ENCODE measurements around the gene ZNF12. TPM values are rescaled to one million over a fixed set of nuclear protein-coding genes. Genes with fewer than 3 reads are reported as not detected.

ZNF12 gene
- total and polyA plus RNA-seq, 2 donors (not counting 1 experiment from before 2014, with no cell fraction given) = 6.3 to 41.3 TPM

DNA sequence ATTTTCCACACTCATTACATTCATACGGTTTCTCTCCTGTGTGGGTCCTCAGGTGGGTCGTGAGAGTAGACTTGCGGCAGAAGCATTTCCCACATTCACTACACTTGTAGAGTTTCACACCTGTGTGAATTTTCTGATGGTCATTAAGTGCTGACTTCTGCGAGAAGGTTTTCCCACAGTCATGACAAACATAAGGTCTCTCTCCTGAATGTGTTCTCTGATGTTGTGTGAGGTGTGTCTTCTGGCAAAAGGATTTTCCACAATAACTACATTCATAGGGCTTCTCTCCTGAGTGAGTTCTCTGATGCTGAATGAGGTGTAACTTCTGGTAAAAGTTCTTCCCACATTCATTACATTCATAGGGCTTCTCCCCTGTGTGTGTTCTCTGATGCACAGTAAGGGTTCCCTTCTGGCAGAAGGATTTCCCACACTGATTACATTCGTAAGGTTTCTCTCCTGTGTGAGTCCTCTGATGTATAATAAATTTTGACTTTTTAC lies 15.1 kb downstream of the ZNF12 start:
- Mint-ChIP-seq H3K4me3 (no peak overlapping the region), H3K4me1 (no peaks in the 10 kb centered on the region), H3K27me3 (no peaks in the 10 kb centered on the region), H3K9me3 (ENCODE audit: insufficient read depth) (peaks cover 22% of the 10 kb centered on the region), H3K27ac (no peak overlapping the region)
- H3K27ac ChIP-seq (ENCODE audit: low read length in 2 of 2) = no peak overlapping the region
- TF ChIP-seq, protein P1, sequence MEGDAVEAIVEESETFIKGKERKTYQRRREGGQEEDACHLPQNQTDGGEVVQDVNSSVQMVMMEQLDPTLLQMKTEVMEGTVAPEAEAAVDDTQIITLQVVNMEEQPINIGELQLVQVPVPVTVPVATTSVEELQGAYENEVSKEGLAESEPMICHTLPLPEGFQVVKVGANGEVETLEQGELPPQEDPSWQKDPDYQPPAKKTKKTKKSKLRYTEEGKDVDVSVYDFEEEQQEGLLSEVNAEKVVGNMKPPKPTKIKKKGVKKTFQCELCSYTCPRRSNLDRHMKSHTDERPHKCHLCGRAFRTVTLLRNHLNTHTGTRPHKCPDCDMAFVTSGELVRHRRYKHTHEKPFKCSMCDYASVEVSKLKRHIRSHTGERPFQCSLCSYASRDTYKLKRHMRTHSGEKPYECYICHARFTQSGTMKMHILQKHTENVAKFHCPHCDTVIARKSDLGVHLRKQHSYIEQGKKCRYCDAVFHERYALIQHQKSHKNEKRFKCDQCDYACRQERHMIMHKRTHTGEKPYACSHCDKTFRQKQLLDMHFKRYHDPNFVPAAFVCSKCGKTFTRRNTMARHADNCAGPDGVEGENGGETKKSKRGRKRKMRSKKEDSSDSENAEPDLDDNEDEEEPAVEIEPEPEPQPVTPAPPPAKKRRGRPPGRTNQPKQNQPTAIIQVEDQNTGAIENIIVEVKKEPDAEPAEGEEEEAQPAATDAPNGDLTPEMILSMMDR (IDR thresholded peaks at IDR 0.05) = no peak
- TF ChIP-seq EZH2 (IDR thresholded peaks at IDR 0.05; ENCODE audit: borderline replicate concordance, insufficient read depth, low read depth, low read length, poor library complexity, severe bottlenecking) = no peak
- no peaks in the 10 kb centered on the region for H4K20me1 ChIP-seq (ENCODE audit: control insufficient read depth, insufficient read depth, low read length, poor library complexity, severe bottlenecking)
- H3K27me3 ChIP-seq (replicated peaks in 1 of 4; ENCODE audit: control extremely low read depth in 1 of 4, control insufficient read depth in 3 of 4, insufficient read depth in 4 of 4, low read length in 3 of 4) = no peaks in the 10 kb centered on the region
- peak overlapping the region; percentile 14 for H3K9ac ChIP-seq (ENCODE audit: low read length)
- intact Hi-C loops (cut with micrococcal nuclease) = no loop called here
- no peaks in the 10 kb centered on the region for H3K4me1 ChIP-seq (ENCODE audit: control insufficient read depth in 2 of 2, insufficient read depth in 2 of 2, low read length in 2 of 2)
- no peak overlapping the region for H3K4me2 ChIP-seq (replicated peaks; ENCODE audit: low read depth, low read length, poor library complexity, severe bottlenecking)
- no peaks in the 10 kb centered on the region for H3K79me2 ChIP-seq (ENCODE audit: control insufficient read depth, insufficient read depth, low read length)
- CTCF ChIA-PET = no interaction called here
- H2AFZ ChIP-seq (ENCODE audit: insufficient read depth, low read depth, low read length, poor library complexity, severe bottlenecking) = no peak overlapping the region
- peak overlapping the region in 1 of 5 experiments; percentile 7 for H3K4me3 ChIP-seq (ENCODE audit: control extremely low read depth in 1 of 5, extremely low read depth in 1 of 5, insufficient read depth in 1 of 5, low read depth in 2 of 5, low read length in 4 of 5)
- peaks cover 39 to 81% (median 52%) of the 10 kb centered on the region in 3 donors for H3K9me3 ChIP-seq (ENCODE audit: control extremely low read depth in 1 of 3, control insufficient read depth in 2 of 3, insufficient read depth in 1 of 3, low read length in 2 of 3)
- no peak for ATAC-seq (ENCODE audit: low read depth)
- POLR2A ChIA-PET = no interaction called here
- DNase-seq = no peak
- WGBS (ENCODE audit: insufficient coverage) = no CpG with 5 or more reads among the region's 5 CpGs
- H3K36me3 ChIP-seq (replicated peaks in 1 of 2; ENCODE audit: control extremely low read depth in 1 of 2, control insufficient read depth in 1 of 2, extremely low read depth in 1 of 2, insufficient read depth in 2 of 2, low read length in 1 of 2) = peaks cover 63 to 88% of the 10 kb centered on the region in 2 experiments

DNA sequence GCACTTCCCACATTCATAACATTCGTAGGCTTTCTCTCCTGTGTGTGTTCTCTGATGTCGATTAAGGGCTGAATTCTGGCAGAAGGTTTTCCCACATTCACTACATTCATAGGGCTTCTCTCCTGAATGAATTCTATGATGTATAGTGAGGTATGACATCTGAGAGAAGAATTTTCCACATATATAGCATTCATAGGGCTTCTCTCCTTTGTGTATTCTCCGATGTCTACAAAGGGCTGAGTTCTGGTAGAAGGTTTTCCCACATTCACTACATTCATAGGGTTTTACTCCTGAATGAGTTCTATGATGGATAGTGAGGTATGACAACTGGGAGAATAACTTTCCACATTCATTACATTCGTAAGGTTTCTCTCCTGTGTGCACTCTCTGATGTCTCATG lies 15.6 kb downstream of the ZNF12 start:
- intact Hi-C loops (cut with micrococcal nuclease) = no loop called here
- Histone ChIP-seq H3K79me2 (ENCODE audit: control insufficient read depth, insufficient read depth, low read length) (no peaks in the 10 kb centered on the region), H3K9me3 (ENCODE audit: control extremely low read depth in 1 of 3, control insufficient read depth in 2 of 3, insufficient read depth in 1 of 3, low read length in 2 of 3) (peaks cover 43 to 80% (median 55%) of the 10 kb centered on the region in 3 donors), H3K4me1 (ENCODE audit: control insufficient read depth in 2 of 2, insufficient read depth in 2 of 2, low read length in 2 of 2) (no peaks in the 10 kb centered on the region), H4K20me1 (ENCODE audit: control insufficient read depth, insufficient read depth, low read length, poor library complexity, severe bottlenecking) (no peaks in the 10 kb centered on the region), H3K27ac (ENCODE audit: low read length in 2 of 2) (no peak overlapping the region), H3K36me3 (replicated peaks in 1 of 2; ENCODE audit: control extremely low read depth in 1 of 2, control insufficient read depth in 1 of 2, extremely low read depth in 1 of 2, insufficient read depth in 2 of 2, low read length in 1 of 2) (peaks cover 60 to 83% of the 10 kb centered on the region in 2 experiments), H3K27me3 (replicated peaks in 1 of 4; ENCODE audit: control extremely low read depth in 1 of 4, control insufficient read depth in 3 of 4, insufficient read depth in 4 of 4, low read length in 3 of 4) (no peaks in the 10 kb centered on the region), H3K9ac (ENCODE audit: low read length) (no peak overlapping the region), H3K4me2 (replicated peaks; ENCODE audit: low read depth, low read length, poor library complexity, severe bottlenecking) (no peak overlapping the region), H3K4me3 (ENCODE audit: control extremely low read depth in 1 of 5, extremely low read depth in 1 of 5, insufficient read depth in 1 of 5, low read depth in 2 of 5, low read length in 4 of 5) (peak overlapping the region in 1 of 5 experiments; percentile 7), H2AFZ (ENCODE audit: insufficient read depth, low read depth, low read length, poor library complexity, severe bottlenecking) (no peak overlapping the region)
- ATAC-seq (ENCODE audit: low read depth) (no peak), DNase-seq (no peak)
- Mint-ChIP-seq H3K4me1 (no peaks in the 10 kb centered on the region), H3K27ac (no peak overlapping the region), H3K27me3 (no peaks in the 10 kb centered on the region), H3K4me3 (no peak overlapping the region), H3K9me3 (ENCODE audit: insufficient read depth) (peaks cover 26% of the 10 kb centered on the region)
- WGBS (ENCODE audit: insufficient coverage) = no CpG with 5 or more reads among the region's 4 CpGs
- ChIA-PET CTCF (no interaction called here), POLR2A (no interaction called here)
- TF ChIP-seq, protein P1 (IDR thresholded peaks at IDR 0.05) = no peak
- no peak for TF ChIP-seq EZH2 (IDR thresholded peaks at IDR 0.05; ENCODE audit: borderline replicate concordance, insufficient read depth, low read depth, low read length, poor library complexity, severe bottlenecking)

Measured in B cell (primary cell).